Activated CD4-positive, CD25-positive, alpha-beta regulatory T cell treated with anti-CD3 and anti-CD28 coated beads, Interleukin-2, amount 50 U/mL, for 72 hours (primary cell): ENCODE data around the gene KLHL9.

ENCODE experiments used
- DNase-seq: peaks from one replicate; pipeline ENCODE4 v3.0.0; 2021

The KLHL9 gene

GRCh38 chr9:21316860-21317259 is 18.3 kb downstream of the KLHL9 start:
- no peak for DNase-seq

- no peak for DNase-seq
Observed at GRCh38 chr9:21316032-21316842, 19.0 kb downstream of the KLHL9 start.

- no peak for DNase-seq
Observed at GRCh38 chr9:21314152-21314551, 21.1 kb downstream of the KLHL9 start.

GRCh38 chr9:21311889-21312288 is 23.3 kb downstream of the KLHL9 start:
- DNase-seq, result no peak

GRCh38 chr9:21305213-21305612 is 30.0 kb downstream of the KLHL9 start, which contains the start of gene IFNA5:
Gene IFNA5, minus strand, starts transcription at chr9:21305313. Its CDS starts 57 bp downstream, at chr9:21305256.
- no peak for DNase-seq

- DNase-seq, result no peak
Observed at GRCh38 chr9:21295992-21296391, 39.2 kb downstream of the KLHL9 start.

GRCh38 chr9:21294904-21295538 is 40.2 kb downstream of the KLHL9 start:
- DNase-seq, result no peak

- DNase-seq, result no peak
Observed at GRCh38 chr9:21294364-21294774, 40.8 kb downstream of the KLHL9 start.

GRCh38 chr9:21289848-21290247 is 45.4 kb downstream of the KLHL9 start:
- no peak for DNase-seq

- no peak for DNase-seq
Observed at GRCh38 chr9:21287280-21287679, 47.9 kb downstream of the KLHL9 start.

GRCh38 chr9:21286659-21287058 is 48.5 kb downstream of the KLHL9 start:
- no peak for DNase-seq

- DNase-seq, result no peak
Observed at GRCh38 chr9:21286099-21286498, 49.1 kb downstream of the KLHL9 start.

- DNase-seq, result no peak
Observed at GRCh38 chr9:21281275-21281674, 53.9 kb downstream of the KLHL9 start.
